ENCODE data around the gene TCP11L2. TPM values are rescaled to one million over a fixed set of nuclear protein-coding genes. Genes with fewer than 3 reads are reported as not detected.

TCP11L2 gene
- total and polyA plus RNA-seq, 2 of the 8 experiments (the other 6 are each of a cell fraction or from before 2014, with no cell fraction given), result 2.1 to 7.1 TPM

GRCh38 chr12:106296179-106296877, 6.2 kb upstream of the TCP11L2 start (continued):
- TF ChIP-seq CREB1 (IDR thresholded peaks at IDR 0.05), result no peak
- no peak for TF ChIP-seq RFX5 (IDR thresholded peaks at IDR 0.05; ENCODE audit: borderline replicate concordance, low read depth, low read length)
